GM21723 (cell line): ENCODE results near the gene GLT1D1.
"Not testable (repeated sequence)": the region's sequence is repeated elsewhere in the genome, so short reads cannot be mapped to it uniquely, and the experiment has no call there.

Experiments
- ATAC-seq: cut with Tn5 transposase; IDR thresholded peaks from one replicate; pipeline ENCODE4 v1.9.1; 2021; ENCODE audit warnings: mild to moderate bottlenecking, moderate library complexity; ENCODE audit not compliant: unreplicated experiment

The GLT1D1 gene

GRCh38 chr12:128852885-128853599 is at the start of gene GLT1D1:
Gene GLT1D1 (plus strand): TSS chr12:128853478. CDS start chr12:128853582, 104 bp downstream.
- ATAC-seq: no peak

- ATAC-seq: no peak
Observed at GRCh38 chr12:128803788-128804187, 49.5 kb upstream of the GLT1D1 start.

GRCh38 chr12:128804762-128805161 is 48.5 kb upstream of the GLT1D1 start:
- ATAC-seq: no peak

- not testable (repeated sequence) for ATAC-seq
Observed at GRCh38 chr12:128805406-128805805, 47.9 kb upstream of the GLT1D1 start.

- ATAC-seq: no peak
Observed at GRCh38 chr12:128806573-128806972, 46.7 kb upstream of the GLT1D1 start.

GRCh38 chr12:128807161-128807724 is 46.0 kb upstream of the GLT1D1 start:
- no peak for ATAC-seq

GRCh38 chr12:128808651-128809050 is 44.6 kb upstream of the GLT1D1 start:
- no peak for ATAC-seq

GRCh38 chr12:128810182-128811127 is 42.8 kb upstream of the GLT1D1 start:
- peak; percentile 87 for ATAC-seq

GRCh38 chr12:128811806-128812205 is 41.5 kb upstream of the GLT1D1 start:
- ATAC-seq: peak; percentile 33

- ATAC-seq: no peak
Observed at GRCh38 chr12:128813392-128813791, 39.9 kb upstream of the GLT1D1 start.

GRCh38 chr12:128813883-128814282 is 39.4 kb upstream of the GLT1D1 start:
- no peak for ATAC-seq

GRCh38 chr12:128814411-128815261 is 38.6 kb upstream of the GLT1D1 start:
- ATAC-seq: no peak

- no peak for ATAC-seq
Observed at GRCh38 chr12:128815779-128816642, 37.3 kb upstream of the GLT1D1 start.

GRCh38 chr12:128816643-128816920 is 36.7 kb upstream of the GLT1D1 start:
- ATAC-seq: no peak

GRCh38 chr12:128817111-128818015 is 35.9 kb upstream of the GLT1D1 start:
- peak; percentile 48 for ATAC-seq

GRCh38 chr12:128818065-128819022 is 34.9 kb upstream of the GLT1D1 start:
- ATAC-seq: peak; percentile 42

- no peak for ATAC-seq
Observed at GRCh38 chr12:128819293-128820144, 33.8 kb upstream of the GLT1D1 start.
